Sigmoid colon (tissue), 4 donors: ENCODE data around the gene LTC4S.

Experiments used
- CTCF ChIP-seq, 4 experiments: fragments of 450-650 bp in 3 of 4; fragments of 200-600 bp in 1 of 4; IDR thresholded peaks; one replicate each; pipeline ENCODE4 v1.5.1; 2016 to 2019; ENCODE audit warnings: antibody characterized with exemption in 4 of 4, mild to moderate bottlenecking in 3 of 4, moderate library complexity in 2 of 4
- POLR2A ChIP-seq, 2 donors: fragments of 450-650 bp; IDR thresholded peaks; one replicate each; pipeline ENCODE4 v1.6.1; 2016; ENCODE audit warnings: antibody characterized with exemption in 2 of 2, mild to moderate bottlenecking in 2 of 2, moderate library complexity in 2 of 2
- POLR2AphosphoS5 ChIP-seq, 4 donors: sonication (generic); formaldehyde crosslinking; IDR thresholded peaks; one replicate each; pipeline ENCODE4 v1.6.1; 2017; ENCODE audit warnings: antibody characterized with exemption in 4 of 4

GRCh38 chr5:179803651-179804554 is 10.1 kb downstream of the LTC4S start:
- no peak for TF ChIP-seq POLR2AphosphoS5 (IDR thresholded peaks at IDR 0.05)
- no peak for TF ChIP-seq CTCF (IDR thresholded peaks at IDR 0.05)
- TF ChIP-seq POLR2A (IDR thresholded peaks at IDR 0.05): no peak
